ENCODE data around the gene TARM1.

The TARM1 gene

GRCh38 chr19:54029930-54030490 is 51.2 kb downstream of the TARM1 start:
- DNase-seq: peak; percentile 32

GRCh38 chr19:54029301-54029700 is 51.9 kb downstream of the TARM1 start:
- no peak for DNase-seq

- DNase-seq: no peak
Observed at GRCh38 chr19:54026656-54027055, 54.5 kb downstream of the TARM1 start.

- no peak for DNase-seq
Observed at GRCh38 chr19:54024660-54025059, 56.5 kb downstream of the TARM1 start.

- no peak for DNase-seq
Observed at GRCh38 chr19:54023191-54023590, 58.0 kb downstream of the TARM1 start.

GRCh38 chr19:54021932-54022331 is 59.2 kb downstream of the TARM1 start:
- no peak for DNase-seq

GRCh38 chr19:54021363-54021762 is 59.8 kb downstream of the TARM1 start:
- no peak for DNase-seq

Data from amniotic stem cell (primary cell).